Occipital lobe (tissue), 2 donors: ENCODE results near the gene COL23A1. TPM values are rescaled to one million over a fixed set of nuclear protein-coding genes. Genes with fewer than 3 reads are reported as not detected.

Source experiments
- DNase-seq: peaks from one replicate; lab custom pipeline; 2025; lab: John Stamatoyannopoulos, UW
- total RNA-seq: library from RNA; depleted of rRNA; stranded (reverse); fragments of >200 nt; gene quantifications from one replicate; pipeline ENCODE4 v1.2.3, GENCODE V29; 2014

The COL23A1 gene
- total RNA-seq, 1 donor from 2014 or later = 0.16 TPM

DNA sequence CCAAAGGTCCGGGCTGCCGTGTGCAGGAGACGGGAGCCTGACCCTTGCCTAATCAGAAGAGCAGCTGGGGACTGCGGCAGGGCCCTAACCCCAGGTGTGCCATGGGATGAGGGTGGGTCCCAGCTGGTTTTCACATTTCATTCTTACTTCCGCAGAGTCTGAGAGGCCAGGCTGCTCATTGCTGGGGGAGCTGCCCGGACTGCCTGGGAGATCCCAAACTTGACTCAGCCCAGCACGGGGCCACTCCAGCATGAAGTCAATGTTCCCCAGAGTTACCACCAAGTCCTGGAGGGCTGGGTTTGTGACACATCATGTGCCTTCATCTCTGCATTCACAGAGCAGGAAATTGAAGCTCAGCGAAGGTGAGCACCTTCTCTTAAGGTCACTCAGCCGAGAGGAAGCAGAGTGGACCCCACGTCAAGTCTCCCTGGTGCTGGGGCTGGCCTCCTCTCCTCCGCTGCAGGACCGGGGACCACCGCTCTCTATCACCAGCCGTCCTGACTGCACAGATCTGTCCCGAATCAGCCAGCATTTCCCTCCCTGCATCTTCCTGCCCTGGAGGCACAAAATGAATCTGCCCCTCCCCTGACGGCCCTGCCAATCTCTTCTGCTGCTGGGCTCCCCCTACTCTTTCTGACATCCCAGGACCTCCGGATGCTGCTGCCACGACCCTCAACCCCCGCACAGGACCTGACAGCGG is 303.0 kb downstream of the COL23A1 start:
- no peak for DNase-seq

DNA sequence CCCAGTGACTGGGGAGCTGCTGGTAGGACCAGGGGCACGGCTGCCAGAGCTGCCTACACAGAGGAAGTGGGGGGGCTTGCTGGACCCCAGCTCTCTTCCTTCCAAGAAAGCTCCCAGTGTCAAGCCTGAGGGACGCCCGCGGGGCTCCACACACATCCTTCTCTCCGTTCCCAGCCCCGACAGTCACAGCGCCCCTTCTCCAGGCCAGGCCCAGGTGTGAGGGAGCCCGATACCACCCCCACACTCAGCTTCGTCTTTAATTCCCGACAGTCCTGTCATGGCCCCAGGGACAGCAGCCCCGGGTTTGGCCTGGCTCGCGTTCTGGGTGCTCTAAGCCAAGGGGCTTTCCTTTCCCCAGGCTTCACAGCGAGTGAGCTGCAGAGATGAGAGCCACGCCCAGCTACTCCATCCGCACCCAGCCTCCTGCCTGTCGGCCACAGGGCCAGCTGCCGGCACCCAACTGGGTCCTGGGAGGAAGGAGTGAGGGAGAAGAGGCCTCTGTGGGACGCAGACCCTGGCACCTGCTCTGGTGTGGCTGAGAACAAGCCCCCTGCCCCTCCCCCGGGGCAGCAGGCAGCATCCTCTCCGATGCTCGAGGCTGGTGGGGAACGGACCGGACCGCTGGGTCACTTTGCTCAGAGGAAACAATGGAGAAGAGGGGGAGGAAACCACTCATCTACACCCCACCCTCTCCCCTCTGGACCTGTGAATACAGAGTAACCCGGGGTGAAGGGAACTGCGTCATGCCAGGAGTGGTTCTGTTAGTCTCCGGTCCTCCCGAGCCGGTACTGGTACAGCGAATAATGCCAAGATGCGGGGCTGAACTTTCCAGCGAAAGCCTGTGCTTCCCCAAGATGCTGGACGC is 303.7 kb downstream of the COL23A1 start:
- DNase-seq = no peak

DNA sequence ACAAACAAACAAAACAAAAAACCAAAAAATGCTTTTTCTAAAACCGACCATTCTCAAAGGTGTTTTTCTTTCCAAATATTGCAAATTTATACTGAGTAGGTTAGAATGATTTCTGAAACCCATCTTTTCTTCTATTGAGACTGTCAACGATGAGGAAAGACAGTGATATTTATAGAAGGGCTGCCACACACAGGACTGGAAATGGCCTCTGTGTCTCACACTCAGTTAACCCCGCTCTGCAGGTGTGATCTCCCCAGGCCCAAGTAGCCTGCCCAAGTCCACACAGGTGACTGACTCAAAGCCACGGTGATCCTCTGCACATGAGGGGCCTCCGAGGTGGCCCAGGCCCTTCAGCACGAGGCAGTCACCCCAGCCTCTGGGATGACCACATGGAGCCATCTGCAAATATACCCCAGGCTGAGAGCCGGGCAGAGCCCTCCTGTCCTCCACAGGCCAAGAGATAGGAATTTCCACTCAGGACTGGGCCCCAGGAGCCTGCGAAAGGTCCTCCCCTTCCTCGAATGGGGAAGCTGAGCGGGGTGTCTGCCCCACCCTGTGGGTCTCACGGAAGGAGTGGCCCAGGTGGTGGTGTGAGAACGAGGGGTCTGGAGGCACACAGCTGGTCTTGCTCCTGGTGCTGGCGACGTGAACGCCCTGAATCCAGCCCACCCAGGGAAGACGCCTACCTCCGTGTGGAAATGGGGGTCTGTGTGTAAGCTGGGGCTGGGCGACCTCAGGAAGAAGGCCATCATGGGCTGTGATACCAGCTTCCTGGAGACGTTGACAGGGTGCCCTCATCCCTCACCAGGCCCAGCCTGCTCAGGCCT is 304.6 kb downstream of the COL23A1 start:
- no peak for DNase-seq

DNA sequence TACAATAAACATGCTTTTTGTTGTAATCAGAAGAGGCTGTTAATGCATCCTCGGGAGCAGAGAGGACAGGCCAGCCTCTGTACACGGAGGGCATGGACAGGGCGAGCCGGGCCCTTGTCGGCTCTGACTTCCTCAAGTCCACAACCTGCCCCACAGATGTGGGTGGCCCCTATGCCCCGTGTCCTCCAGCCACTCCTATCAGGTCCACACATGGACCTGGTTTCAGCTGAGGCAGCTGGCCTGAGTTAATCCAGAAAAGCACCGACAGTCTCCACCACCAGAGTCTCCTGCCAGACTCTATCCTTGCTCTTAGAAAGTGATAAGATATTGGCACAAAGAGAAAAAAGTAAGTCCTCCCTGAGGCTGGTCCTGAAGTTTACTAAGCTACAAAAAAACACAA is 305.2 kb downstream of the COL23A1 start:
- DNase-seq = no peak

DNA sequence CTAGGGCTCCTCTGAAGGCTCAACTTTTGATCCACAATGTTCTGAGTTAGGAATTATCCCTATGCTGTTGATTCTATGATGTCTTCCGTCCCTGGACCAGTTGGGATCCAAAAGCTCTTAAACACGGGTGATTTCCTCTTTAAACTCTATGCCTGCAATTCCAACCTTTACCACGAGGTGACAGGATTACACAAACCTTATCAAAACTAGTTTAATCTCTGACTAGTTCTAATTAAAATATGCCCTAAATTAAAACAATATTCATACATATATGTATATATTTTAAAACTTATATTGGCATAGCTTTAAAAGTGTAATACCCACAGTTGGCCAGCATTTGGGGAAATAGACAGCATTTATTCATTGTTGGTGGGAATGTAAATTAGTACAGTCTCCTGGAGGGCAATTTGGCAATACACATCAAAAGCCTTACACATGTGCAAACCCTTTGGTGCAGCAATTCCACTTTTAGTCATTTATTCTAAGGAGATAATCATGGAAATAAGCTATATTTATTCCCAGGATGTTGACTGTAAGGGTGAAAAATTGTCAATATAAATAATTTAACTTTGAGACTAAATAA is 306.0 kb downstream of the COL23A1 start:
- no peak for DNase-seq

DNA sequence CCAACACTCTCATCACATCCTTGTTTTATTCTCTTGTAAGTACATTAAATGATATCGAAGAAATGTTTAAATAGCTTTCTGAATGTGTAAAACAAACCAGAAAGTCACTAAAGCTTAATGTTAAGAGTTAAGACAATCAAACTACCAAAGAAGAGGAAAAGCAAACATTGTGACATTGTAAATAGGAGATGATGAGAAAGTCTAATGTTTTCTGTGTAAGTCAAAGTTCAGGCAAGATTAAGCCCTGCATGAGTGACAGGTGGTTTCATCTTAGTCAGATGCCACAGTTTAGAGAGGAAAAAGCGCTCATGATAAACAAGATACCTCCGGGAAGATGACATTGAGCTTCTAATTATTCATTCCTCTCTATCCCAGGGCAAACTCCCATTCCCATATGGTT is 306.7 kb downstream of the COL23A1 start:
- no peak for DNase-seq

DNA sequence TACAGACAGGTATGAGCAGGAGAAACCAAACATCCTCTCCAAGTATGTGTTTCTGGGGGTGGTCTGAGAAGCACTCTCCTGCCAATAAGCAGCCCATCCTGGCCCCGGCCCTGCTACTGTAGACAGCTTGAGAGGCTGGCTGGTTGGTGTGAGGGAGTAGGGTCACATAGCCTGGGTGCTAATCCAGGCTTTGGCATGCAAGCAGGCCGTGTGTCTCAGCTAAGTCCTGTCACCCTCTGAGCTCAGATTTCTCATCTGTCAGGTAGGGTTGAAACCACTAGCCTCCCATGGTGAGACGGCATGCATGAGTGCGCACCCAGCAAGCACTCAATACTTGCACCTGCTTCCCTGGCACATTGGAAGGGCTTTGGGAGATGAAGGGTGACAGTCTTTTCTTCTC is 307.8 kb downstream of the COL23A1 start:
- no peak for DNase-seq

DNA sequence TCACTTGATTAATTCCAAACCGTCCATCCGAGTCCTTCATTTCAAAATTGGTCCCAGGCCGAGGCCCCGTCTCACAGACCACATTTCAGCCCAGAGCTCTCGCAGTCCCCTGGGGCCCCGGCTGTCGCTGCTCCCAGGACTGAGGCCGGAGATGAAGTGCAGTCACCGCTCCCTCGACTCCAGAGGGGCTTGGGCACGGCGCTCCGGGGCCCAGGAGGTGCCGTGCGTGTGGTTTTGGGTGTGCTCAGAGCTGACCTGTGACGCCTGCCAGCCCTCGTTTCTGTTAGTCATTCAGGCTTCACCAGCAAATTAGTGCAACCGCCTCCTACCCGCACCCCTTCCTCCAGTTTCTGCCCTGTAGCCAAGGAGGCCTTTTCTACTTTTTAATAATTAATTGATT is 308.9 kb downstream of the COL23A1 start:
- no peak for DNase-seq

DNA sequence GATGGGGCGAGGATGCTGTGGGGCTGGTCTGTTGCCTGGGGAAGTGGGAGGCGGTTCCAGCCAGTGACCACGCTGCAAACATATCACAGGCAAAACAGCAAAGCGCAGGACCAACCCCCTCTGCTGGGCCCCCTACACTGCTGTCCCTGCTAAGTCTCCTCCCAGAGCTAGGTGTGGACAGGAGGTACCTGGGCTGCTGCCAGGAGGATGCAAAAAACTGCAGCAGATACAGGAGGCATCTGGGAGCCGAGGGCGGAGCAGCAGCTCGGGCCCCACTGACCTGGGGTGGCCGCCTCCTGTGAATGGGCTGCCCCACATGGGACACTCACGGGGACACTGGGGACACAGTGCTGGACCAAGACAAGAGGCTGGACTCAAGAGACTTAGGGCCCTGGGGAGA is 309.6 kb downstream of the COL23A1 start:
- DNase-seq = no peak

DNA sequence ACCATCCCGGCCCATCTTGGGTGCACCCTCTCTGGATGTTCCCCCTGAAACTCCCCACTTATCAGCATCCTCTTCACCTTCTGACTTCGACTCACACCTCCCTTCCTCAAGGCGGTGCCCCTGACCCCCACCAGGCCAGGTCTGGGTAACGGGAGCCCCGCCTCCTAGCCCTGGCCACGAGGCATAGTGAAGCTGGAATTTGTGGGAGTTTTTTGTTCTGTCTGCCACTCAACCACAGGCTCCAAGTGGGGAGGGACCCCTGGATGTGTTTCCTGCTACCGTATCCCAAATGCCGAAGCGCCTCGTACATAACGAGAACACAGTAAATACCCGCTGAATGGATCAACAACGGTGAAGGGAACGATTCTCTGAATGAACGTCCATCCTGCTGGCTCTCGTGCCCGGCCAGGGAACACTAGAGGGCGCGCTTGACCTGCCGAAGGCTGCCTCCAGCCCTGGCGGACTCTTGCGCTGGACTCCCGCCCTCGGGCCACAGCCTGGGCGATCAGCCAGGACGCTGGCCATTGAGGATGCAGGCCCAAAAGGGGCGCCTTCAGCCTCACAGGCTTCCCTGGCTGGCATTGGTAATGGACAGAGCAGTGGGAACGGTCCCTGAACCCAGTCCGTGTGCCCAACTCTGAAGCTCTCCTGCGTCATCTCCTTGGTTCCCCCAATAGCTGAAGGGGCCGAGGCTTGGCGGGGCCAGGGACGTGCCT is 310.3 kb downstream of the COL23A1 start:
- DNase-seq = peak; percentile 74

DNA sequence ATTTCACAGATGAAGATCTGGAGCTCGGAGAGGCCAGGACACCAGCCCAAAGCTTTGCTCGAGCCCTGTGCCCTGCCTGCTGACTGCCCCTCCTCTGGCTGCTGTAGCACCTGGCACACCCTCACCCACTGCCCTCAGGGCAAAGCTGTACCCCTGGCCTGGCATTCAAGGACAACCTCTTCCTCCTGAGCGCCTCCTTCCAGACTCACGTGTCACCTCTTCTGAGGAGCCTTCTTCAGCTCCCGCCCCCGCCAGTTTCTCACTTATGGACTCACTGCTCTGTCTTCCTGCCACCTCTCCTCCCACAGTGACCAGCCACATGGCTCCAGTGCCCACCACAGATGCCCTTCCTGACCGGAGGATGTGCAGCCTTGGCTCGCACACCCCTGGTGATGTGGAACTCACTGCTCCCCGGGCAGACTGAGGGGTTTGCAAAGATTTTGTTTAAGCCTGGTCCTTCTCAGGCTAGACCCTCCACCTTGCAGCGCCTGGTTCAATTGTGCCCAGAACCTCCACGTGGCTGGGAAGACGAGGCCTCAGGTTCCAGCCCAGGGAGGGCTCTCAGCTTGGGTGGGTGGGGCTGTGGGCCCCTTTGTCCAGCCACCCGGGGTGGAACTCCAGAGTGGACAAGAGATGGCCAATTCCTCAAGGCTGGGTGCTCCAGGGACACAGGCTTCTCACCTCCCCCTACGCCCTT is 311.0 kb downstream of the COL23A1 start:
- DNase-seq = no peak

DNA sequence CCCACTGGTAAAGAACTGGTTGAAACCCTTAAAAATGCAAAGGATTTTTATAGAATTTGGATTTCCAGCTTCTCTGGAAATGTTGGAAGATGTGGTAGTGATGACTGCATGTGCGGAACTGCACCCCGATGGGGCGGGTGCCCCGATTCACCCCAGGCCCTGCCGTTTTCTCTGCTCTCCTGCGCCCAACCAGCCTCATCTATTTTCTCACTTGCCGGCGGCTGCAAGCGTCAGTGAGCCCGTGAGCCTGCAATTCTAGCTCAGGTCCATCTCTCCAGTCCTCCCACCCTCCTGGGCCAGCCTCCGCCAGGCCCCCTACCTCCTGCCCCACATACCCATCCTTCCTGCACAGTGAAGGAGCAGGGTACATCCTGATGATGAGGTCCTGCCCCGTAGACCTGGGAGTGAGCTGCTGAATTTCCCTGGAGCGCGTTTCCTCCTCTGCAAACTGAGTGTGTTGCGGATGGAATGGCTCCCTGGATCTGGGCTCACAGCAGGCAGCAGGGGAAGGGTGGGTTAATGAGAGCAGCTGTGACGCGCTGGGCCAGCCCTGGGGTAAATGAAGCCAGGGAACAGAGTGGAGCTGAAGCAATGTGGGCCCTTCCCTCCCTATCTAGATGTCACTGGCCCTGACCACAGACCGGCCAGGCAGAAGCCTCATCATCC is 311.7 kb downstream of the COL23A1 start:
- DNase-seq = no peak

DNA sequence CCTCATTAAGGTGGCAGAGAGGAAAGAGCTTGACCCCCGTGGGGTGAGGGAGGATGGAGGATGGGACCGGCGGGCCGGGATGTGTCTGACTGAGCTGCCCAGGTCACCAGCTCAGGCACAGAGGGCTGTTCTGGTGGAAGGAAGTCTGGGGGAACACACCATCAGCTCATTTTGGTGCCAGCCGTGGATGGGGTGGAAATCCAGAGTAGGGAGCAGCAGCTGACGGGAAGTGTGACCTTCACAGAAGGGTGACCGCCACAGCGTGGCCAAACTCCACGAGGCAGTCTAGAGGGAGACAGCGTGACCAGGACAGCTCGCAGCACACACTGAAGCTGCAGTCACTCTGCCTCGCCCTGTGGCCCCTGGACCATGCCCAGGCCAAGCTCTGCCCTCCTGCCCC is 312.3 kb downstream of the COL23A1 start:
- no peak for DNase-seq

DNA sequence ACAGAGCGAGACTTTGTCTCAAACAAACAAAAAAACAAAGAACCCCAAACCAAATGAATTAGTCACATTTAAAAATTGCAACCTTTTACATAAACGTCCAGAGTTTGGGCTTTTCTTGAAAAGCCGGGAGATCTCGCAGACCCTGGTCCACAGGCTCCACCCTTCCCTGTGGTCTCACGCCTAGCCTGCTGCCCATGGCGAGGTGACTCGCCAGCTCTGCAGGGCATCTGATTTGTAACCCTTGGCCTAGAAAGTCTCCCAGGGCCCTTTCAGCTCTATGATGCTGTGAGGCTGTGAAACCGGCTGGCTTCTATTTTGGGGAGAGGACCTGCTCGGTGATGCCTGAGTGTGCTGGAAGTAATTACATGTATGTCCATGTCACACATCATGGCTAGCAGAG is 312.8 kb downstream of the COL23A1 start:
- no peak for DNase-seq

DNA sequence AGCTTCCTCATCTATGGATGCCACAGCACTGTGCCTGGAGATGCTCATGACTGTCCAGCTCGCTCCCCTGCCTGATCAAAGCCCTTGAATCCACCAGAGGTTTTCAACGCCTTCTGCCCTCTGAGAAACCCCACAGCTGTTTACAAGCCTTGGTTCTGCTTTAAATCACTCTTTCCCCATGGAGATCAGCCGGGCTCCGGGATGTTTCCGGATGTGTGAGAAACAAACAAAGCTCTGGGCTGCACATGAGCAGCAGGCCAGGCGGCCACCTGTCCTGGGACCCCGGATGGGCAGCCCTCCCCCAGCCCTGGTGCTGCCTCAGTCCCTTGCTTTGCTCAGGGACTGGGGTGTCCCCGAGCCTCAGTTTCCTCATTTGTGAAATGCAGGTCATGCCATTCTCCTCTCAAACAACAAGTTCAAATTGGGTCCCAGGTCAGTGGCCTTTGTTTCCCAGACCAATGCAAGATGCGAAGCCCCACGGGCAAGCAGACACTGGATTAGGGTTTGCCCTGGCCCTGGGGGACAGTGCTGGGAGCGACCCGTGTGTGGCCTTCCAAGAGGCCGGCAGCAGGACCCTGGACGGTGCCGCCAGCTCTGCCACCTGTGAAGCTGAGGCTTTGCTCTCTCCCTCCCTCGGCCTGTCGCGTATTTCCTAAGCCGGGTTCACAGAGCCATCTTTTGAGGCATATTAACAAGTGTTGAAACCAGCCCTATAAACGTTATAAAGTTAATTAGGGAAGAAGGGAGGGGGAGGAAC is 315.2 kb downstream of the COL23A1 start:
- DNase-seq = no peak

DNA sequence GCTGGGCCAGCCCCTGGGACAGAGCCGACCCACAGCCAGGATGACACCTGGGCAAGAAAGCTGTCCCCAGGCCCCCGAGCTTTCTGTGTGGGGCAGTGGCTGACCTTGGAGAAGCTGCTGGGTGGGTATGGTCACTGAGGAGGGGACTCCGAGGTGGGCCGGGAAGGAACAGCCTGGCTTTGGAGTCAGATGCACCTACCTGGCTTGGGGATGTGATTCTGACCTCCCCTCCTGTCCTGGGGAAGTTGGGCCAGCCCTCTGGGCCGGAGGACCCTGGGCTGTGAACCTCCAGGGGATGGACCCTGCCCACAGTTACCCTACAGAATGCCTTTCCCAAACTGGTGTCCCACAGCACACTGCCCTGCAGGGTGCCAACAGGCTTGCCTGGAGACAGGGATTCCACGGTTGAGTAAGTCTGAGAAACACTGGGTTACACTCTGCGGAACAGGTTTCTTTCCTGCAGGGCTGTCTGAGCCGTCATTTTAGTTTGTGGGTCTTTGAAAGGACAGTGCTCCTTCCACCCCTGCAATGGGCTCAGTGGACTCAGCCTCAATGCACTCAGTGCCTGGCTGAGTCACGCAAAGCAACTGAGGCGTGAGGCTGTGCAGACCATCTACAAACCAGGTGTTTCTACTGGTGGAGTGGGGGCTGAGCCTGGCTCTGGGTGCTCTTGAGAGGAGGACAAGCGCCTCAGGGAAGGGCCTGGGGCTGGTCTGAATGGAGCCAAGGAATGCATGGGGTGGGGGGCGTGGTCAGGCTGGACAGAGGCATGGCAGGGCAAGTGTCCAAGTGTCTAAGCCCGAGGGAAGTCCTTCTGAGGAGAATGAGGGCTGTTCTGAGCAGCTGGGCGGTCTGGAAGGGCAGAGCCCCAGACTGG is 316.3 kb downstream of the COL23A1 start:
- DNase-seq = no peak

DNA sequence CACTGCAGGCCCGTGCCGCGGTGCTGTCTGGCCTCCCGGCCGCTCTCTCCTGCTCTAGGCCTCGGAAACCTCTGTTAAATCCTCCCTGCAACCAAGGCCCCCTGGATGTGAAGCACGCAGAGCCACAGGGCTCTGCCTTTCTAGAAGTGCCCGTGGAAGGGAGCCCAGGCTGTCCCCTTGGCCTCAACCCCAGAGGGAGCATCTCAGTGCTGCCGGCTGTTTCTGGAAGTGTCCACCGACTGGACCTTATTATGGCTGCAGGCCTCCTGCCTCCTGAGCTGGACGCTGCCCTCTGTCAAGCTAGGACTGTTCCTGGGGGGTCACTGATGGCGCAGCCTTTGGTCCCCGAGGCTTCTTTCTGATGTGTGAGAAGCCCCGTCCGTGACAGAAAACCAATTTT is 317.2 kb downstream of the COL23A1 start:
- no peak for DNase-seq

DNA sequence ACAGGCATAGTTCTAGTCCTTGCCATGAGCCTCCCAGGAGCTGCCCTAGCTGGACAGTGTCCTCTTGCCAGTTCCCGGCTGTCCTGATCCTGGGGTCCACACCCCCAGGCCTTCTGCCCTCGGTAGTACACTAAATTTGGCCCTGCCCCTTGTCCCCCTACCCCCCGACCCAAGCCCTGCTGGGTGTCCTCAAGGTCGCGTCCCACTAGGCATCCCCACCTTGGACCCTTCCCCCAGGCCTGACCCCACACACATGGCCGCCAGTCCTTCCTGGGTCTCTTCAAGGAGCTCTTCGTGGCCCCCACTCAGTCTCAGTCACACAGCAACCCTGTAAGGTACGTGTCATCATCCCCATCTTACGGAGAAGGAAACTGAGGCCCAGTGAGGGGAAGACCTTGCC is 317.6 kb downstream of the COL23A1 start:
- no peak for DNase-seq
